HEK293 (cell line): Measurements from ENCODE around the gene TIAM1.

Experiments used
- HOXA7 ChIP-seq: sonication (generic); formaldehyde crosslinking; IDR thresholded peaks from 2 replicates; pipeline ENCODE4 v1.8.1; 2022; ENCODE audit warnings: missing genetic modification reagents, borderline replicate concordance
- PRDM10 ChIP-seq: fragments of 450-650 bp; formaldehyde crosslinking; IDR thresholded peaks from 2 replicates; pipeline ENCODE4 v1.5.1; 2016; ENCODE audit warnings: missing biosample characterization, missing genetic modification characterization

GRCh38 chr21:31204801-31205200 lies 139.3 kb downstream of the TIAM1 start:
- TF ChIP-seq PRDM10 (no peak), HOXA7 (CRISPR knock-in tag) (no peak)
